ENCODE results near the gene ICA1. TPM values are rescaled to one million over a fixed set of nuclear protein-coding genes. Genes with fewer than 3 reads are reported as not detected.

ICA1 gene
- total and polyA plus RNA-seq, 2 donors (not counting 3 experiments of a cell fraction or from before 2014, with no cell fraction given) = 19.0 to 47.1 TPM

- Histone ChIP-seq H3K9me1 (replicated peaks; ENCODE audit: control insufficient read depth, extremely low read depth, insufficient read depth, low read length) (no peaks in the 10 kb centered on the region), H3K4me3 (replicated peaks in 1 of 3; ENCODE audit: insufficient read depth in 1 of 3, low read depth in 1 of 3, low read length in 3 of 3) (no peak overlapping the region), H4K20me1 (replicated peaks; ENCODE audit: control insufficient read depth, extremely low read depth, insufficient read depth, low read length) (no peaks in the 10 kb centered on the region), H3K27ac (ENCODE audit: insufficient read depth, low read depth, low read length) (no peak overlapping the region), H3K9ac (replicated peaks; ENCODE audit: extremely low read depth, insufficient read depth, low read length) (no peak overlapping the region), H3K27me3 (ENCODE audit: control insufficient read depth in 2 of 2, insufficient read depth in 2 of 2, low read length in 2 of 2) (no peaks in the 10 kb centered on the region), H3K9me3 (replicated peaks; ENCODE audit: control insufficient read depth, insufficient read depth, low read length) (no peaks in the 10 kb centered on the region), H3K79me2 (ENCODE audit: control insufficient read depth, insufficient read depth, low read length) (no peaks in the 10 kb centered on the region), H3K4me1 (ENCODE audit: control insufficient read depth, extremely low read depth, insufficient read depth, low read length) (no peaks in the 10 kb centered on the region), H3K4me2 (ENCODE audit: insufficient read depth, low read length) (no peak overlapping the region), H2AFZ (ENCODE audit: low read depth, low read length) (no peak overlapping the region), H3K36me3 (ENCODE audit: control insufficient read depth in 2 of 2, extremely low read depth in 1 of 2, insufficient read depth in 2 of 2, low read length in 2 of 2) (no peaks in the 10 kb centered on the region)
- no TSS peak for BruUV-seq (replicated peaks)
- no peak for FAIRE-seq
- no peak for TF ChIP-seq POLR2A (IDR thresholded peaks at IDR 0.05; ENCODE audit: low read depth, low read length)
- no peak for TF ChIP-seq JUN (IDR thresholded peaks at IDR 0.05; ENCODE audit: borderline replicate concordance, insufficient read depth, insufficient read length, low read depth)
- ChIA-PET POLR2A (no interaction called here), CTCF (interaction anchor here (0.7 to 1.3 kb wide), 2 partner anchors 15 to 93 kb away, joined by 3 read pairs; no protein-coding TSS in a partner anchor)
- no peak for DNase-seq (ENCODE audit: low read depth, low spot score)
- intact Hi-C loops (cut with micrococcal nuclease) (no loop called here), dilution Hi-C loops (cut with MboI; ENCODE audit: extremely low pct_ligation_motif_present, low sequenced_read_pairs) (no loop called here)
These were observed 175.7 kb downstream of the ICA1 start for GRCh38 chr7:8086239-8086638.

GRCh38 chr7:8085420-8085819 lies 176.5 kb downstream of the ICA1 start:
- no peak for TF ChIP-seq MYC (IDR thresholded peaks at IDR 0.05; ENCODE audit: low read depth, low read length)
- TF ChIP-seq JUN (IDR thresholded peaks at IDR 0.05; ENCODE audit: borderline replicate concordance, insufficient read depth, insufficient read length, low read depth) = no peak
- no peak for TF ChIP-seq MAX (IDR thresholded peaks at IDR 0.05; ENCODE audit: insufficient read depth, insufficient read length)
- no peak for TF ChIP-seq POLR2A (IDR thresholded peaks at IDR 0.05; ENCODE audit: low read depth, low read length)
- no peak for TF ChIP-seq GATA2 (IDR thresholded peaks at IDR 0.05; ENCODE audit: insufficient read depth, insufficient read length, low read depth, low read length)
- no peak for TF ChIP-seq CTCF (IDR thresholded peaks at IDR 0.05; ENCODE audit: extremely low read depth in 1 of 2, insufficient read depth in 1 of 2, low read depth in 1 of 2, low read length in 2 of 2)
- no peak for TF ChIP-seq EZH2 (IDR thresholded peaks at IDR 0.05; ENCODE audit: borderline replicate concordance, low read depth, low read length, severe bottlenecking)
- no peak for TF ChIP-seq POLR2AphosphoS5 (IDR thresholded peaks at IDR 0.05; ENCODE audit: insufficient read depth, low read depth, low read length)
- TF ChIP-seq FOS (IDR thresholded peaks at IDR 0.05; ENCODE audit: borderline replicate concordance, insufficient read depth, low read length) = no peak
- dilution Hi-C loops (cut with MboI; ENCODE audit: extremely low pct_ligation_motif_present, low sequenced_read_pairs) (no loop called here), intact Hi-C loops (cut with micrococcal nuclease) (no loop called here)
- Histone ChIP-seq H3K4me1 (ENCODE audit: control insufficient read depth, extremely low read depth, insufficient read depth, low read length) (no peaks in the 10 kb centered on the region), H3K27ac (ENCODE audit: insufficient read depth, low read depth, low read length) (no peak overlapping the region), H3K36me3 (ENCODE audit: control insufficient read depth in 2 of 2, extremely low read depth in 1 of 2, insufficient read depth in 2 of 2, low read length in 2 of 2) (no peaks in the 10 kb centered on the region), H3K27me3 (ENCODE audit: control insufficient read depth in 2 of 2, insufficient read depth in 2 of 2, low read length in 2 of 2) (no peaks in the 10 kb centered on the region), H3K4me3 (replicated peaks in 1 of 3; ENCODE audit: insufficient read depth in 1 of 3, low read depth in 1 of 3, low read length in 3 of 3) (no peak overlapping the region), H3K4me2 (ENCODE audit: insufficient read depth, low read length) (no peak overlapping the region), H3K9me3 (replicated peaks; ENCODE audit: control insufficient read depth, insufficient read depth, low read length) (no peaks in the 10 kb centered on the region), H4K20me1 (replicated peaks; ENCODE audit: control insufficient read depth, extremely low read depth, insufficient read depth, low read length) (no peaks in the 10 kb centered on the region), H3K9ac (replicated peaks; ENCODE audit: extremely low read depth, insufficient read depth, low read length) (no peak overlapping the region), H3K79me2 (ENCODE audit: control insufficient read depth, insufficient read depth, low read length) (no peaks in the 10 kb centered on the region), H3K9me1 (replicated peaks; ENCODE audit: control insufficient read depth, extremely low read depth, insufficient read depth, low read length) (no peaks in the 10 kb centered on the region), H2AFZ (ENCODE audit: low read depth, low read length) (no peak overlapping the region)
- ChIA-PET CTCF (interaction anchor here (0.7 to 1.3 kb wide), 3 partner anchors 35 to 404 kb away, joined by 3 read pairs; no protein-coding TSS in a partner anchor), POLR2A (no interaction called here)
- FAIRE-seq (no peak), DNase-seq (ENCODE audit: low read depth, low spot score) (no peak)
- BruUV-seq (replicated peaks) = no TSS peak

Measured in endothelial cell of umbilical vein (primary cell).